OCI-M2 (cell line): Measurements from ENCODE around the gene DAAM1.

Experiments used
- DNase-seq: peaks from one replicate; lab custom pipeline; 2025; ENCODE audit not compliant: unreplicated experiment; lab: John Stamatoyannopoulos, UW

The DAAM1 gene

DNA sequence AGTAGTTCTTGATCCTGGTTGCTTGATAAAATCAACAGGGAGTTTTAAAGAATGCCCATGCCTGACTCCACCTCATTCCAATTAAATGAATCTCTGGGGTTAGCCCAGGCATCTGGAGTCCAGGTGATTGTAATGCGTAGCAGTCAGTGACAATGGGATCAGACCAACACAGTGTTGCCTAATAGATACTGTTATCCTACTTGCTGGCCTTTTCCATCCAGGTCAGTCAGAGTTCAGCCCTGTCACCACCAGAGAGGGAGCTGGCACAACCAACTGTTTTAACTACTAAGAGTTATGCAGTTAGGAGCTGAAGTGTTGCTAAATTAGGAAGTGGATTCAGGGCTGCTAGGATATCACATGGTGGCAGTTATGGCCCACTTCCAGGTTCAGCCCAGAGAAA lies 169.6 kb downstream of the DAAM1 start:
- no peak for DNase-seq

DNA sequence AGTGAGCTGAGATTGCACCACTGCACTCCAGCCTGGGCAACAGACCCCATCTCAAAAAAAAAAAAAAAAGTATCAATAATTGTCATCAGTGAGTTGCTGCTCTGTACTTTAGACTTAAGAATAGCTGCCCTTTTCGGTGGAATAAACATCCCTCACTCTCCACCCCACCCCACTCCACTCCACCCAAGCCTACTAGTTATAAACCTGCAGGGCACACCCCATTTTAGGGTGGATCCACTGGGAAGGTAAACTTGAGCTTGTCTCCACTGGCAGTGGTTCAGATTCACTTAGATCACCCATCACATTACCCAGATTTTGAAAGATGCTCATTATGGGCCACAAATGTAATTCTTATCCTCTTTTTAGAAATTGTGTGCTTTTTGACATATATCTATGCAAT lies 170.3 kb downstream of the DAAM1 start:
- DNase-seq = no peak

DNA sequence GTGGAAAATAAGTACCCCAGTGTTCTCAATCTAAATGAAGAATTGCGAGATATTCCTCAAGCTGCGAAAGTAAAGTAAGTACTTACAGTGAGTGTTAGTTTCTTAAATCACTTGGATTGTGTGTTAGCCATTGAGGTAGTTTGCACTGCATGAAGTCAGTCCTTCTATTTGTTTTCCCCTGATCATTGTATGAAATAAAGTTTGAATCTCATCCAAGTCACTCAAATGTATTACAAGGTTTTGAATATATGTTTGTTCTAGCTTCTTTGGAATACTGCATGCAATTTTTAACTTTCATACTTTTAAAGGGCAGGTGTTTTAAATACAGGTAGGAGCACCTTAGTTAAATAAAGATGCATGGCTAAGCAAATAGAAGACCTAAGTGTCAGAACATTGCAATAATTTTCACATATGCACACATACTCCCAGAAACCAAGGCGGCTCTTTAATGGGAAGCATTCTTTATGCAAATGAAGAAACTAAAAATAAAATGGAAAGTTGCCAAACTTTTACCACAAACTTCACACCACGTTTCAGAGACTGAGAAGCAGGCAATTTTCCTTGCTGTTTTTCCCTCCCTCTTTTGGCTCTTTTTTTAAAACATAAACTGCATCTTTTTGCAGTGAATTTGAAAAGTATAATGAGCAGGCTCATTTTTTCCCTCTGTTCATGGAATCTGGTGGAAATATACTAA lies 171.1 kb downstream of the DAAM1 start:
- no peak for DNase-seq

DNA sequence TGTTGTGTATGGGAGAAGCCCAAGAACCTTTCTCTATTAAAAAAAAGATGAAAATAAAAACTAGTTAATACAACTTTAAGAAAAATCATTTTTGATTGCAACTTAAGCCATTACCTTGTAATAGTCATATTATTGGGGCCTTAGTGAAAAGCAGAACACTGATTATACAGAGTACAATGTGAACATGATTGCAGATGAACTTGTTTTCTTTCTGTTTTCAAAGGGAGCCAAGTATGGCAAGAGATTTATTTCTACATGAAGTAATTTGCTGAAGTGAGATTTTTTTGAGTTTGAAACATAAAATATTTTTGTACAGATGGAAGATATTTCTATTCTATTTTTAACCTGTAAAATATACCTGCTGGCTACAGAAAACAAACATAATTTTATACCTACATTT lies 171.8 kb downstream of the DAAM1 start:
- no peak for DNase-seq

DNA sequence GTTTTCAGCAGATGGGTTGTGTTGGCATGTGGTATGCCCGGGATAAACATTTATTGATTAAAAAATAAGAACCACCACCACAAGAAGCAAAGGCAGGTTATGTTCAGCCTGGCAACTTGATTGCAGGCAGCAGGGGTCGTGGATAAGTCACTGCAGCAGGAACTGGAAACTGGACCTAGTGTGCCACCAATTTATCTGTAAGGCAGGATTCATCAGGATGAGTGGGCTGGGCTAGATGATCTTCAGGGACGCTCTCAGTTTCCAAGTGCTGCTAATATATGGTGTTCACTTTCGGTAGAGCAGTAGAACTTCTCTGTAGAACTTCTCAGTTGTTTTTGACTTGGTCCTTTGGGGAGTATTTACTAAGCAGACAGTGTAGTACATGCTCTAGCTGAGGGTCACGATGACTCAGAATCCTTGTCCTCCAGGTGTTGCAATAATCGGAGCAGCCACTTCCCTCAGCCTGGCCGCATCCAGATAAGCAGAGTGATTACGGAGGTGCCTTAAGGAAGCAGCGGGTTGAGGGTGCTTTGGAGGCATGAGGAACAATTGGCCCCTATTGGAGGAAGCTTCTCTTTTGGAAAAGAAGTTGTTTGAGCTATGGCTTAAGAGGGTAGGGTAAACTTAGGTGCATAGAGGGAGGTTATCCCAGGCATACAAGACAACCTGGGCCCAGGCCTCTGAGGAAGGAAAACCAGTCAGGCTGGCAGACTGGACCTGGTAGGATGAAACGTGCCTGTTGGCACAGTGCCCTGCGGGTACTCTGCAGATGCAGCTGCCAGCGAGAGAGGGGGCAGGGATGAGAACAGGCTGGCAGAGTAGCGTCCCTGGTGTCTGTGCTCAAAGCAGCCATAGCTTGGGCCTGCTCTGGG lies 172.7 kb downstream of the DAAM1 start:
- DNase-seq = no peak

DNA sequence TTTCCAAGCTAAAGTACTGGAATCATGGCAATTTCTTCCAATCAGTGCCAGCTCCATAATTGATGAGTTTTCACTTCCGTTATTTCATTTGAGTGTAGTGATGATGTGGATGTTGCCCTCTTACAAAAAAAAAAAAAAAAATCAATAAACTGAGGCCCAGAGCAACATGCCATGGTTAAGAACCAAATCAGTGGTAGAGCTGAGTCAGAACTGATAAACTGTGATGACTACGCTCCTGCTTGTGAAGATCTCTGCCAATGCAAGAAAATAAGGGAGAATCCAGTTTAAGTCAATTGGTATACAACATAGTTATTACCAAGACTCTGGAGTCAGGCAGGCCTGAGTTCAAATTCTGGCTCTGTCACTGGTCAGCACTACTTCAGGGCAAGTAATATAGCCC lies 174.0 kb downstream of the DAAM1 start:
- DNase-seq = no peak

DNA sequence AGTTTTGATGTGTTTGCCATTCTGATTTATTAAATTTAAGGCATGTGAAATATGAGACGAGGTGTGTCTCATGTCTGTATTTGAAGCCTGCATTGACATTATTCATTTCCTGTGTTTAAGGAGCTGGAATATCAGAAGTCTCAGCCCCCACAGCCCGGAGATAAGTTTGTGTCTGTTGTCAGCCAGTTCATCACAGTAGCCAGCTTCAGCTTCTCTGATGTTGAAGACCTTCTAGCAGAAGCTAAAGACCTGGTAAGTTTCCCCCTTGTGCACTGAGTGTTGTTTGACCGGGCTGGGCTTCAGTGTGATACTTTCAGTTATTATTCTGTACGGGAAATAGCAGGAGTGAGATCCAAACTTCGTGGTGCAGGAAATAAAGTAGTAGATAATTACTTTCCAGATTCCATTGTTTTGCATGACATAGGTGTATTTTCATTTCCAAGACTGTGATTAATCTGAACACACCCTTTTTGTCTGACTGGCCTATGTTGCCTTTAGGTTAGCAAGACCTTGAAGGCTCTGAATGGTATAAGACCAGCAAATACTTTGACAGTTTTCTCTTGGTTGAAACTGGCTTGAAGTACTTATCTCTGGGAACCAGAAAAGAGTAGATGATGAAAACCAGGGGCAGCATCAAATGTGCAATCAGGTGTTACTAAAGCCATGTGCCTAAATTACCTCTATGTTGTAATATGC lies 175.2 kb downstream of the DAAM1 start:
- peak; percentile 19 for DNase-seq

DNA sequence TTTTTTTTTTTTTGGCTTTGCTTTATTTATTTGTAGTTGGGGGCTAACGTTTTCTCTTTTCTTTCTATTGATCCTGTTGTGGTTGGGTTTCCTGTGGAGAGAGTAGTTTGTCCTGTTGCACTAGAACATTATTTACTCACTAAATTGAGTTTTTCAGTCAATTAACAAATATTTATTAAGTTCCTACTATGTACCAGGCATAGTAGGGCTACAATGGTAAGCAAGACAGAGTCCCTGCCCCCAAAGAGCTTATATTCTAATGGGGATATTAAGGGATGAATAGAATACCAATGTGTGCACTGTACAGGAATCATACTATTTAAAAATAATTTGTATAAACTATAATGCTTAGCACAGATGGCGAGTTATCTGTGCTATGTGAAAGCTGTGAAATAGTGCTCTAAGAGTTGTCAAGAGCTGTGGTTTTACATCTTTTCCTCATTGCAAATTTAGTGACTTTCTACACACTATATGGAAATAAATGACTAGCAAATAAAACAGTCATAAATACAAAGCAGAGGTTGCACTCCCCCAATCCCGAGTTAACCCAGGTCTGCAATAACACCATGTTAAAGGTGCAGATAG lies 181.8 kb downstream of the DAAM1 start:
- DNase-seq = no peak

DNA sequence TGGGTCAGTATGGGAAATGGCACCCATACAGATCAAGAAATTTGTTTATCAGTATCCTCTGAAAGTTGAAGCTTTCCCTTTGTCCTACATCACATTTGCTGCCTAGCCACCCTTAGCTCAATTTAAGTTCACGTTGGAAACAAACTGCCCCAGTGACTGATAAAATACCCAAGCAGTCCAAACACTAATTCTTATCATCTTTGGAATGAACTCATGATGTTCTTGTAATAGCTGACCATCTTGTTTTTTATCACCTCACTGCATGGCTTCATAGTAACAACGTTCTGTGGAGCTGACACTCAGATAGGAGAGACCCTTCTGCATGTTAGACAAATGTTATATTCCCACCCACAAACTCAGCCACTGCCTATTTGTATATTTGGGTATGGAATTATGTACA lies 183.3 kb downstream of the DAAM1 start:
- DNase-seq = peak; percentile 33

DNA sequence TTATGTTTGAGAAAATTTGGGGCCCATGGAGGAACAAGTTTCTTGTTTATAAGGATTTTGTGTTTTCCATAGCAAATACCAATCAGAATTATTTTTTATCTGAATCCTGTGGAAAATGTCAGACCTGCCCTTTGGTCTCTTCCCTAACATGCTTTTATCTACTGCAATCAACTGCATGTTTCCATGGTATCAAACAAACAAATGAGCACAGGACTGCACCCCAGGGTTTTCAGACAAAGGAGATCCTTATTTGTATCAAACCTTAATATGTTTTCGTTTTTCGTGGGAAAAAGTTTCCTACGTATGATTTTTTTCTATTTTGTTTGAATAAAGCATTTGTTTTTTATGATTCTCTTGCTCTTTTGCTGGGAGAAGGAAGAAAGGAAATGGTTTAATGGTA lies 185.6 kb downstream of the DAAM1 start:
- DNase-seq = no peak

DNA sequence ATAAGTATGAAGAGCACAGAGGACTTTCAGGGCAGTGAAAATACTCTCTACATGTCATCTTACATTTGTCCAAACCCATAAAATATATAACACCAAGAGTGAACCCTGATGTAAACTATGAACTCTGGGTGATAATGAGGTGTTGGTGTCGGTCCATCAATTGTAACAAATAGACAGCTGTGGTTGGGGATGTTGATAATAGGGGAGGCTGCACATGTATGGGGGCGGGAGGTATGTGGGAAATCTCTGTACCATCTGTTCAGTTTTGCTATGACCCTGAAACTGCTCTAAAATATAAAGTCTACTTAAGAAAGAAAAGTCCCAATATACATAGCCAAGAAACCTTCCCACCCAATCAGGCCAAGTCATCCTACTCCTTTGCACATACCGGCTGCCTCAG lies 188.2 kb downstream of the DAAM1 start:
- DNase-seq = no peak

DNA sequence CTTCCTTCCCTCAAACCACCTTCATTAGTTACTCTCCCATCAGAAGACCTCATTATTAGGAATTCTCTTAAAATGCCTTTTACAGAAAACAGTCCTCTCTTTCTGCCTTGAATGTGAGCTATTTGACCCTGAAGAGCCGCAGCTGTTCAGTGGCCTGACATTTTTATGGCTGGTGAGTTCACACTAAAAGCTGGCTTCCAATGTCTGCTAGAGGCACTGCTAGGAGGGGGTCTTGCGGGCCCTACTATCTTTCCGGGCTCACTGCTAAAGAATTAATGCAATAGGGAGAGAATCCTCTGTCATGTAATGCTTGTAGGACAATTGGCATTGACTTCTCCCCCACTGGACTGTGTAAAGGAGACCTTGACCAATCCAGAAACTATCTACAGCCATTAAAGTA lies 189.0 kb downstream of the DAAM1 start:
- no peak for DNase-seq

DNA sequence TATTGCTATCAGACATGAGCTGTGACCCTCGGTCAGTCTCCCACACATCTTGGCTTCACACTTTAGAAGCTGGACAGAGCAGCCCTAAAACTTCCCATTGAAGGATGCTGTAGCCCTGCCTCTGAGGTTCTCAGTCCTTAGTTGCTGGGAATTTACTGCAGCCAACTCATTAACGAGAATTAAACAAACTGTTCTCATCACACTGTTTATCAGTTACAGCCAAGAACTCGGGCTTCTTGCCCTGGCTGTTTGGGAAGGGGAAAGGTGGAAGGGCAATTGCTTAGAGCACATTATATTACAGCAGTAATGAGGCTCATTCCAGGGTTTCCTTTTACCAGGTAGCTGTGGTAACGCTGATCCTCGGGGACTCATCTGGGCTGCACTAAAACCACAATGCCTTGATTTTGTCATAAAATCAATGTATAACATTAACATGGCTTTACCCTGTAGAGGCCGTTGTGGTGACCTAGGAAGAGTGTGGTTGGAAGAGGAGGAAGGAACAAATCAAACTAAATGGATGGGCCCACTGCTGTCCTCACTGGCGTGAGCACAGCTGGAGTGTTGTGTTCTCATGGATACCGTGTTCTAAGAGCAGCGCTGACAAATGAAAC lies 189.6 kb downstream of the DAAM1 start:
- no peak for DNase-seq

DNA sequence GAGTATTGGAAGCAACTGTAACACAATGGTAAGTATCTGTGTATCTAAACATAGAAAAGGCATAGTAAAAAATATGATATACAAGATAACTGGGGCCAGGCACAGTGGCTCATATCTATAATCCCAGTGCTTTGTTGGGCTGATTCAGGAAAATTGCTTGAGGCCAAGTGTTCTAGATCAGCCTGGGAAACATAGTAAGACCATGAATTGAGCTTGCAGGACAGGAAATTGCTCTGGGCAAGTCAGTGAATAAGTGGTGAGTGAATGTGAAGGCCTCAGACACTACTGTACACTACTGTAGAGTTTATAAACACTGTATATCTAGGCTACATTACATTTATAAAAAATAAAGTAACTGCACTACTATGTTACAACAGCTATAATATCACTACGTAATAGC lies 201.5 kb downstream of the DAAM1 start:
- no peak for DNase-seq

DNA sequence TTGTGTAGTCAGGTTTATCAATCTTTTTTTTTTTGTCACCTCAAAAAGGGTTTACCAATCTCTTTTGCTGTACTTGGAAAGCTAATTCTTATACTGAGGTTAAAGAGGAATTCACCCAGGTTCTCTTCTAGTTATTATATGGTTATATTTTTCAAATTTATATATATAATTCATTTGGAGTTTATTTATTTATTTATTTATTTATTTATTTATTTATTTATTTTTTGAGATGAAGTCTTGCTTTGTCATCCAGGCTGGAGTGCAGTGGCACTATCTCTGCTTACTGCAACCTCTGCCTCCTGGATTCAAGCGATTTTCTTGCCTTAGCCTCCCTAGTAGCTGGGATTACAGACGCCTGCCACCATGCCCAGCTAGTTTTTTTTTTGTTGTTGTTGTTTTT lies 202.9 kb downstream of the DAAM1 start:
- DNase-seq = no peak

DNA sequence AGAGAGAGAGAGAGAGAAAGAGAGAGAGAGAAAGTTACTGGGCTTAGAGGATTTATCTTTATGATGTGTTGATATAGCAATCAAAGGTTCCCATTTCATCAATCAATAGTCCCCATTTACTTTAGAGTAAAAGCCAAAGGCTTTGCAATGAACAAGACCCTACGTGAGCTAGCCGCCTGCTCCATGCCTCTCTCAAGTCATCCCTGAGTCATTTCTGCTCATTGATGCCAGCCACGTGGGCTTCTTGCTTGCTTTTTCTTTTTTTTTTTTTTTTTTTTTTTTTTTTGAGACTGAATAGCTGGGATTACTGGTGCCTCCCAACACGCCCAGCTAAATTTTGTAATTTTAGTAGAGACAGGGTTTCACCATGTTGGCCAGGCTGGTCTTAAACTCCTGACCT lies 205.8 kb downstream of the DAAM1 start:
- DNase-seq = no peak

DNA sequence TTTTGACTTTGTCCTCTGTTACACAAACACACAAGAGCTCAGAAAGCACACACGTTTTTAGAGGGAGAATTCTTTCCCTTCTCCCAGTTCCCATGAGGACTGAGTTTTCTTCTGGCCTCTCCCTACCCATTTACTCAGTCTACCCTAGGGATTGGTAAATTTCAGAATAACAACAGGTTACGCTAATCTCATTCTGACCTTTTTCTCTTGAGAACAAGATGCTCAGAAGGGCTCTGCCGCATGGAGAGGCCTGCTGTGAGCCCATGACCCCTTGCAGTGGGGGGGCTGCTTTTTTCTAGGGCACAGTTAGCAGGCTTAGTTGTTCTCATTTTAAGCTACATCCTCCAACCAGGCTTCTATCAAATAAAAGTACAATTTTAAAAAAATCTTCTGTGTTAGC lies 207.2 kb downstream of the DAAM1 start:
- DNase-seq = no peak

DNA sequence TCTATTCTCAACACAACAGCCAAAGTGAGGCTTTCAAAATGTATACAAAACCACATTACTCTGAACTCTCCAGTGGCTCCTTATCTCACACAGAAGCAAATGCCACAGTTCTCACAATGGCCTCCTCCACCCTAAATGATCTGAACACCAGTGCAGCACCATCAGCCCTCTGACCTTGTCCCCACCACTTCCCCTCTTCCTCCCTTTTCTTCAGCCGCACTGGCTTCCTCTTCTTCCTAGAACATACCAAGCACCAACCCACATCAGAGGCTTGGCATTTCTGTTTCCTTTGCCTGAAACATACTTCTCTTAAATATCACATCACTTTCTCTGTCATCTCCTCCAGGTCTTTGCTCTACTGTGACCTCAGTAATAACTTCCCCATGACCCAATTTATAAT lies 210.4 kb downstream of the DAAM1 start:
- DNase-seq = peak; percentile 62

DNA sequence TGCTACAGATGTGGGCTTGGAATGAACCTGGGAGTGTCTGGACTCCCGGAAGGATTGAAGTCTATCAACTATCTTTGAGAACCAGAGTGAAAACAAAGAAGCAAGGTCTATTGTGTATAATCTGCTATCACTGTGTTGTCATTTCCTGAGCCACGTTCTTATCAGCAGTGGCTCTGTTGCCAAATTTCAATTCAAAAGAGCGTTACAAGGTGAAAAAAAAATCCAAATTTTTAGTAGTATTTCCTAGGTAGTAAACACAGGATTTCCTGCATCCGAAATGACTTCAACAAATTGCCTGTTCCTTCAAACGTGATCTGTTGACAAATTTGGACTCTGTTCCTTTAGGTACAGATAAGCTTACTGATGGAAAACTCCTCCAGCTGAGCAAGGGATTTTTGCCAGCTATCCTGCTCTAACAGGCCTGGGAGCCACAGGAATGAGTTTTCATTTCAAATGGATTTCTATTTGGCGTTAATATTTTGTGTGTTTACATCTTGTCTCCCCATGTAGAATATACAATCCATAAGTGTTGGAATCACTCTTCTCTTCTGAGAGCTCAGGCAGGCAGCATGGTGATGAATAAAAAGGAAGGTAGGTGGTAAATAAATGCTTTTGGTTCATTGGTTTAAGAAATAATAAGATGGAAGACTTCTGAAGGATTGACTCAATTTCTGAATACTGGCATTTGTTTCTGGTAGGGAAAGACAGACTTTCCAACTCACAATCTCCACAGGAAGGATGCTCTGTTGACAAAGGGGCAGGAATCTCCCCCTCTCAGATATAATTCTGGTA lies 218.2 kb downstream of the DAAM1 start:
- no peak for DNase-seq

DNA sequence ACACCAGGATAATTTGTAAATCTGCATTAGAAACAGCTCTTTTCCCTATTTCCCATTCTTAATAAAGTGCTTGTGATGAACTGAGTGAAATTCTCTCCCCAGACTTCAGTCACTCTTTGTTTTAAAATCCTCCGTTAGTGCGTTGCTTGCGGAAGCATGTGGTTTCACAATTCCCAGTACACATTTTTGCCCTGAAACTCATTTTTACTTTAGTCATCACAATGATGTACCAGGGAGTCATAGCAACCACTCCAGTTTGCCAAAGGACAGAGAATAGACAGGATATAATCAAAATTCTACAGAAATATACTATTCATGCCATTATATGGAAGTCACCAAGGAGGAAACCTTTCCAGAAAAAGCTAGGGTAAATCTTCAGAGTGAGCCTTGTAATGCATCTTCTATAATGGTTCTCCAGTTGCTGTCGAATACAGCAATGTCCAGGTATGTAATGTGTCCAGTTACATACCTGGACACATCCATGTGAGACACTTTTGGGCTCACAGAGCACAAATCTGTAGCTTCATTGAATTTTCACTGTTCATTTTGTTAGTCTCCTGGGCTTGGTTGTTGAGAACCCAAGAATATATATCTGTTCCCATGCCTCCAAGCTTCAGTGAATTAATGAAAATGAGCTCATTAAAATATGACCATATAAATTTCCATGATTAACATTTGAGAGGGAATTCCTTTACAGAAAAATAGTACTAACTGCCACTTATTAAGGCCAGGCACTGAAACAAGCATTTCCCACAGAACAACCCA lies 219.0 kb downstream of the DAAM1 start:
- DNase-seq = no peak
